Endothelial cell of umbilical vein (primary cell): Measurements from ENCODE around the gene CFLAR. TPM values are rescaled to one million over a fixed set of nuclear protein-coding genes. Genes with fewer than 3 reads are reported as not detected.
A peak's percentile ranks its signal among the peaks of the same experiment; 100 is the strongest.

Experiments used
- BruUV-seq: library from RNA; stranded (reverse); fragments of 400-500 nt; replicated peaks from 2 replicates; lab custom pipeline; 2021; lab: Mats Ljungman, UMichigan
- CTCF ChIA-PET: fragments of 300-600, 350-600 bp; sonication (Branson Sonifier 250); formaldehyde crosslinking; loops from one replicate; lab custom pipeline; 2021; ENCODE audit warnings: antibody characterized with exemption, inconsistent platforms; lab: Charles Lee
- POLR2A ChIA-PET: fragments of 300-600, 350-600 bp; sonication (Branson Sonifier 250); formaldehyde crosslinking; loops from one replicate; lab custom pipeline; 2021; ENCODE audit warnings: antibody characterized with exemption, inconsistent platforms; lab: Charles Lee
- DNase-seq: peaks from one replicate; pipeline ENCODE4 v3.0.0-alpha.2; 2011; ENCODE audit warnings: low read depth, low spot score
- FAIRE-seq: peaks from 2 replicates; lab custom pipeline; 2011; peaks lifted over from hg19 to GRCh38; lab: Jason Lieb, UNC
- H2AFZ ChIP-seq: 2 replicates; pipeline ENCODE4 v1.6.0; 2012; ENCODE audit warnings: low read depth, low read length, control low read depth, inconsistent platforms
- H3K27ac ChIP-seq: 2 replicates; pipeline ENCODE4 v1.5.1; 2011; ENCODE audit warnings: low read depth, mild to moderate bottlenecking, control low read depth, low read length, moderate library complexity; ENCODE audit not compliant: insufficient read depth
- H3K27me3 ChIP-seq, 2 experiments: 2 replicates each; pipeline versions ENCODE4 v1.6.0 to v1.6.1; 2011; ENCODE audit warnings: low read length in 2 of 2, mixed read lengths in 1 of 2; ENCODE audit not compliant: control insufficient read depth in 2 of 2, insufficient read depth in 2 of 2
- H3K36me3 ChIP-seq, 2 experiments: 2 replicates in 1 of 2; 3 replicates in 1 of 2; pipeline ENCODE4 v1.5.1; 2011; ENCODE audit warnings: low read length in 2 of 2, mild to moderate bottlenecking in 1 of 2, moderate library complexity in 1 of 2; ENCODE audit not compliant: control insufficient read depth in 2 of 2, insufficient read depth in 2 of 2; ENCODE audit errors: extremely low read depth in 1 of 2
- H3K4me1 ChIP-seq: 3 replicates; pipeline ENCODE4 v1.5.1; 2011; ENCODE audit warnings: mild to moderate bottlenecking, low read length; ENCODE audit not compliant: control insufficient read depth, insufficient read depth; ENCODE audit errors: extremely low read depth
- H3K4me2 ChIP-seq: 2 replicates; pipeline ENCODE4 v1.6.1; 2011; ENCODE audit warnings: low read length, control low read depth, mixed read lengths; ENCODE audit not compliant: insufficient read depth
- H3K4me3 ChIP-seq, 3 experiments: fragments of 200-600 bp in 1 of 3; sonication (generic), shearing (Covaris generic) in 1 of 3; replicated peaks in 1 of 3; 2 replicates each; pipeline ENCODE4 v1.5.1; 2011 to 2016; ENCODE audit warnings: control low read depth in 3 of 3, low read length in 3 of 3, mild to moderate bottlenecking in 2 of 3, inconsistent platforms in 1 of 3, low read depth in 1 of 3, moderate library complexity in 1 of 3; ENCODE audit not compliant: insufficient read depth in 1 of 3
- H3K79me2 ChIP-seq: 2 replicates; pipeline ENCODE4 v1.6.0; 2012; ENCODE audit warnings: low read length, inconsistent platforms; ENCODE audit not compliant: control insufficient read depth, insufficient read depth
- H3K9ac ChIP-seq: replicated peaks from 2 replicates; pipeline ENCODE3; 2011; ENCODE audit warnings: low read length, control low read depth; ENCODE audit not compliant: insufficient read depth; ENCODE audit errors: extremely low read depth
- H3K9me1 ChIP-seq: replicated peaks from 3 replicates; pipeline ENCODE4 v1.6.0; 2011; ENCODE audit warnings: mild to moderate bottlenecking, low read length; ENCODE audit not compliant: control insufficient read depth, insufficient read depth; ENCODE audit errors: extremely low read depth
- H3K9me3 ChIP-seq: replicated peaks from 2 replicates; pipeline ENCODE4 v1.5.1; 2012; ENCODE audit warnings: low read length, inconsistent platforms; ENCODE audit not compliant: control insufficient read depth, insufficient read depth
- H4K20me1 ChIP-seq: replicated peaks from 2 replicates; pipeline ENCODE3; 2011; ENCODE audit warnings: mild to moderate bottlenecking, low read length; ENCODE audit not compliant: control insufficient read depth, insufficient read depth; ENCODE audit errors: extremely low read depth
- EZH2 ChIP-seq: IDR thresholded peaks from 2 replicates; pipeline ENCODE4 v1.6.1; 2012; ENCODE audit warnings: borderline replicate concordance, low read depth, mild to moderate bottlenecking, moderate library complexity, low read length, inconsistent platforms; ENCODE audit not compliant: severe bottlenecking
- FOS ChIP-seq: IDR thresholded peaks from 2 replicates; pipeline ENCODE4 v1.6.1; 2011; ENCODE audit warnings: mild to moderate bottlenecking, low read length, moderate library complexity, borderline replicate concordance; ENCODE audit not compliant: insufficient read depth
- GATA2 ChIP-seq: IDR thresholded peaks from 2 replicates; pipeline ENCODE4 v1.7.0; 2011; ENCODE audit warnings: low read depth, mild to moderate bottlenecking, moderate library complexity, mixed read lengths, low read length; ENCODE audit not compliant: insufficient read length, insufficient read depth
- JUN ChIP-seq: IDR thresholded peaks from 2 replicates; pipeline ENCODE4 v1.6.1; 2011; ENCODE audit warnings: borderline replicate concordance, low read depth; ENCODE audit not compliant: insufficient read length, insufficient read depth
- MAX ChIP-seq: IDR thresholded peaks from 2 replicates; pipeline ENCODE4 v1.6.1; 2011; ENCODE audit not compliant: insufficient read depth, insufficient read length
- MYC ChIP-seq: IDR thresholded peaks from one replicate; pipeline ENCODE4 v1.6.1; 2011; ENCODE audit warnings: mild to moderate bottlenecking, low read depth, low read length
- POLR2A ChIP-seq: IDR thresholded peaks from 2 replicates; pipeline ENCODE4 v1.6.1; 2012; ENCODE audit warnings: low read depth, mild to moderate bottlenecking, control low read depth, low read length
- POLR2AphosphoS5 ChIP-seq: IDR thresholded peaks from 2 replicates; pipeline ENCODE4 v1.6.1; 2012; ENCODE audit warnings: low read depth, mild to moderate bottlenecking, control low read depth, low read length, moderate library complexity; ENCODE audit not compliant: insufficient read depth
- dilution Hi-C: fragments of 300-500 bp; cut with MboI; formaldehyde crosslinking; loops from one replicate; pipeline ENCODE4 v1.15.0; 2019; ENCODE audit warnings: low sequenced_read_pairs; ENCODE audit not compliant: extremely low pct_ligation_motif_present
- intact Hi-C: fragments of 100-400 bp; cut with micrococcal nuclease; formaldehyde crosslinking; loops from one replicate; pipeline ENCODE4 v1.10.0; 2022
- polyA plus RNA-seq, 4 experiments: library from polyadenylated mRNA; depleted of rRNA in 3 of 4; stranded (reverse) in 3 of 4; unstranded in 1 of 4; fragments of >200 nt; gene quantifications; 2 replicates each; pipeline versions ENCODE4 v1.2.1 to v1.2.3, GENCODE V29; 2011 to 2012; ENCODE audit warnings: missing spikeins in 1 of 4
- total RNA-seq: library from RNA; stranded (reverse); gene quantifications from 2 replicates; pipeline ENCODE4 v1.2.3, GENCODE V29; 2021
- TF ChIP-seq, protein P1 (sequence below), 2 donors: IDR thresholded peaks; 1 replicate in 1 of 2; 2 replicates in 1 of 2; pipeline ENCODE4 v1.5.1; 2011; ENCODE audit warnings: low read length in 2 of 2, mild to moderate bottlenecking in 2 of 2, moderate library complexity in 2 of 2, control low read depth in 1 of 2, inconsistent platforms in 1 of 2, low read depth in 1 of 2; ENCODE audit not compliant: insufficient read depth in 1 of 2; ENCODE audit errors: extremely low read depth in 1 of 2

CFLAR gene
- total and polyA plus RNA-seq, 2 donors (not counting 3 experiments of a cell fraction or from before 2014, with no cell fraction given), result 104 to 260 TPM

GRCh38 chr2:201157694-201158093 is 41.7 kb downstream of the CFLAR start:
- POLR2A ChIA-PET, result interaction anchor here (0.9 to 1.4 kb wide), 7 partner anchors 9 to 75 kb away, joined by 3 to 10 read pairs (median 4); no protein-coding TSS in a partner anchor
- H3K36me3 ChIP-seq, result peaks cover 31 to 33% of the 10 kb centered on the region in 2 experiments
- H3K27me3 ChIP-seq, result no peaks in the 10 kb centered on the region
- FAIRE-seq, result peak; percentile 18
- H3K9ac ChIP-seq, result no peak overlapping the region
- H3K9me3 ChIP-seq, result no peaks in the 10 kb centered on the region
- DNase-seq, result no peak
- CTCF ChIA-PET, result interaction anchor here (0.7 to 4.5 kb wide), 38 partner anchors 11 to 444 kb away, joined by 3 to 140 read pairs (median 6); partner anchors contain the start of genes CASP10, CFLAR and ORC2
- H3K4me2 ChIP-seq, result no peak overlapping the region
- dilution Hi-C loops, result no loop called here
- H2AFZ ChIP-seq, result no peak overlapping the region
- H3K79me2 ChIP-seq, result peaks cover 21% of the 10 kb centered on the region
- H3K4me3 ChIP-seq, result no peak overlapping the region
- no peaks in the 10 kb centered on the region for H3K9me1 ChIP-seq
- no TSS peak for BruUV-seq
- TF ChIP-seq JUN (no peak), MAX (no peak), POLR2AphosphoS5 (no peak), EZH2 (no peak), GATA2 (no peak), MYC (no peak), FOS (no peak), POLR2A (no peak)
- TF ChIP-seq, protein P1, sequence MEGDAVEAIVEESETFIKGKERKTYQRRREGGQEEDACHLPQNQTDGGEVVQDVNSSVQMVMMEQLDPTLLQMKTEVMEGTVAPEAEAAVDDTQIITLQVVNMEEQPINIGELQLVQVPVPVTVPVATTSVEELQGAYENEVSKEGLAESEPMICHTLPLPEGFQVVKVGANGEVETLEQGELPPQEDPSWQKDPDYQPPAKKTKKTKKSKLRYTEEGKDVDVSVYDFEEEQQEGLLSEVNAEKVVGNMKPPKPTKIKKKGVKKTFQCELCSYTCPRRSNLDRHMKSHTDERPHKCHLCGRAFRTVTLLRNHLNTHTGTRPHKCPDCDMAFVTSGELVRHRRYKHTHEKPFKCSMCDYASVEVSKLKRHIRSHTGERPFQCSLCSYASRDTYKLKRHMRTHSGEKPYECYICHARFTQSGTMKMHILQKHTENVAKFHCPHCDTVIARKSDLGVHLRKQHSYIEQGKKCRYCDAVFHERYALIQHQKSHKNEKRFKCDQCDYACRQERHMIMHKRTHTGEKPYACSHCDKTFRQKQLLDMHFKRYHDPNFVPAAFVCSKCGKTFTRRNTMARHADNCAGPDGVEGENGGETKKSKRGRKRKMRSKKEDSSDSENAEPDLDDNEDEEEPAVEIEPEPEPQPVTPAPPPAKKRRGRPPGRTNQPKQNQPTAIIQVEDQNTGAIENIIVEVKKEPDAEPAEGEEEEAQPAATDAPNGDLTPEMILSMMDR (IDR thresholded peaks at IDR 0.05; ENCODE audit: extremely low read depth in 1 of 2, insufficient read depth in 1 of 2, low read depth in 1 of 2, low read length in 2 of 2), result no peak
- peak overlapping the region; percentile 54 for H3K27ac ChIP-seq
- no peaks in the 10 kb centered on the region for H4K20me1 ChIP-seq
- intact Hi-C loops, result loop anchor here (1.0 kb wide), 5 partner anchors 39 to 256 kb away; partner anchors contain the start of genes HYCC2 and ORC2
- peaks cover 11% of the 10 kb centered on the region for H3K4me1 ChIP-seq
